GM06990 (cell line): ENCODE results near the gene EIF3F.

Experiments
- DNase-seq: peaks from one replicate; pipeline ENCODE4 v3.0.0-alpha.2; 2011; ENCODE audit not compliant: insufficient read length; ENCODE audit errors: extremely low read depth
- H3K27me3 ChIP-seq: replicated peaks from 2 replicates; pipeline ENCODE4 v1.6.0; 2011; ENCODE audit warnings: low read length; ENCODE audit not compliant: control insufficient read depth, insufficient read depth
- H3K36me3 ChIP-seq: 2 replicates; pipeline ENCODE4 v1.5.1; 2011; ENCODE audit warnings: low read length; ENCODE audit not compliant: control insufficient read depth, insufficient read depth
- H3K4me3 ChIP-seq: replicated peaks from 2 replicates; pipeline ENCODE4 v1.5.1; 2011; ENCODE audit warnings: low read depth, mild to moderate bottlenecking, control low read depth, low read length
- CTCF ChIP-seq: IDR thresholded peaks from 2 replicates; pipeline ENCODE4 v1.5.1; 2011; ENCODE audit warnings: low read length, control low read depth, mild to moderate bottlenecking, inconsistent platforms; ENCODE audit not compliant: insufficient read depth, poor library complexity, severe bottlenecking

The EIF3F gene

GRCh38 chr11:7999795-8000194 lies 12.7 kb downstream of the EIF3F start:
- Histone ChIP-seq H3K36me3 (peaks cover 10% of the 10 kb centered on the region), H3K4me3 (no peak overlapping the region), H3K27me3 (no peaks in the 10 kb centered on the region)
- DNase-seq = no peak
- TF ChIP-seq CTCF = no peak

GRCh38 chr11:8000390-8000789 lies 13.3 kb downstream of the EIF3F start:
- TF ChIP-seq CTCF = no peak
- Histone ChIP-seq H3K27me3 (no peaks in the 10 kb centered on the region), H3K4me3 (no peak overlapping the region), H3K36me3 (peaks cover 5% of the 10 kb centered on the region)
- no peak for DNase-seq

- H3K27me3 ChIP-seq = no peaks in the 10 kb centered on the region
- no peak for DNase-seq
- no peak overlapping the region for H3K4me3 ChIP-seq
- no peak for TF ChIP-seq CTCF
- H3K36me3 ChIP-seq = peaks cover 2% of the 10 kb centered on the region; the same call in 1 of the 2 replicates
Measured at GRCh38 chr11:8002676-8003075, 15.5 kb downstream of the EIF3F start.

GRCh38 chr11:8003187-8003586 lies 16.1 kb downstream of the EIF3F start:
- H3K27me3 ChIP-seq = no peaks in the 10 kb centered on the region
- TF ChIP-seq CTCF = no peak
- no peak overlapping the region for H3K4me3 ChIP-seq
- H3K36me3 ChIP-seq = peaks cover under 1% of the 10 kb centered on the region; the same call in 1 of the 2 replicates
- DNase-seq = no peak

- H3K4me3 ChIP-seq = no peak overlapping the region
- no peaks in the 10 kb centered on the region for H3K36me3 ChIP-seq
- no peak for DNase-seq
- H3K27me3 ChIP-seq = no peaks in the 10 kb centered on the region
- TF ChIP-seq CTCF = no peak
Measured at GRCh38 chr11:8004008-8004407, 16.9 kb downstream of the EIF3F start.

GRCh38 chr11:8005556-8005955 lies 18.4 kb downstream of the EIF3F start:
- no peak for TF ChIP-seq CTCF
- no peaks in the 10 kb centered on the region for H3K27me3 ChIP-seq
- no peak for DNase-seq
- H3K4me3 ChIP-seq = no peak overlapping the region
- no peaks in the 10 kb centered on the region for H3K36me3 ChIP-seq
